ENCODE results near the gene LDLRAD2. TPM values are rescaled to one million over a fixed set of nuclear protein-coding genes. Genes with fewer than 3 reads are reported as not detected.

The LDLRAD2 gene
- total and polyA plus RNA-seq, 2 of the 8 experiments (the other 6 are each of a cell fraction or from before 2014, with no cell fraction given) = 0.48 to 0.74 TPM

DNA sequence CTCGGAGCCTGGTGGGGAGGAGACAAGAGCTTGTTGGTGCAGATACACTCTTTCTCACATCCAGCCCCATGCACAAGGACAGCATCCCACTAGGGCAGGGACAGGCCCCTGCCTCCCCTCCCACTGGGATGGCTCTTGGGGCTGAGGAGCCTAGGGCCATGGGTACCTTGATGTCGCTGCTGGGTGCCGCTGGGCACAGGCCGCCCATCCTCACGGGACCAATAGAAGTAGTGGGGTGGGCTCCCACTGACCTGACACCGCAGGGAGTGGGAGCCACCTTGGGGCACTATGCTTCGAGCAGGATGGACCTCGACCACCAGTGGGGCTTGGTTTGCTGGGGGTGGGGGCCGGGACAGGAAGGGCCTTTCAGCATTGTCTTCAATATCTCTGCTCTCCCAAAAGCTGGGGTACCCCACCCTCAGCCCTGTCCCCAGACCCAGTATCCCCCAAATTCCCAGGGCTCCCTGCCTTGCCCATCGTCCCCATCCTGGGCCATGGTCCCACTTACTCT is 47.7 kb downstream of the LDLRAD2 start:
- Histone ChIP-seq H3K14ac (ENCODE audit: insufficient read length) (no peak overlapping the region), H2BK15ac (ENCODE audit: low read length) (no peak overlapping the region), H2BK5ac (ENCODE audit: low read depth, low read length) (no peak overlapping the region), H2AK5ac (ENCODE audit: low read depth, low read length) (no peak overlapping the region), H2BK12ac (ENCODE audit: low read depth, low read length) (no peak overlapping the region), H3K36me3 (ENCODE audit: control insufficient read depth in 2 of 4, insufficient read depth in 4 of 4, low read length in 3 of 4) (peaks cover 19 to 59% (median 40%) of the 10 kb centered on the region in 4 experiments), H2AFZ (ENCODE audit: low read length) (no peak overlapping the region), H3K79me2 (ENCODE audit: control insufficient read depth in 1 of 2, insufficient read depth in 2 of 2, low read length in 2 of 2) (no peaks in the 10 kb centered on the region), H3K9ac (replicated peaks in 1 of 4; ENCODE audit: extremely low read depth in 1 of 4, low read depth in 3 of 4, low read length in 3 of 4) (no peak overlapping the region), H3K18ac (ENCODE audit: extremely low read depth, low read length) (no peak overlapping the region), H3K4ac (replicated peaks; ENCODE audit: insufficient read length, low read depth, low read length) (no peak overlapping the region), H4K91ac (replicated peaks; ENCODE audit: insufficient read length, low read length) (no peak overlapping the region), H3K9me3 (ENCODE audit: insufficient read depth in 2 of 2, low read depth in 1 of 2, low read length in 1 of 2) (no peaks in the 10 kb centered on the region), H3K56ac (replicated peaks; ENCODE audit: insufficient read length, low read depth, low read length) (no peak overlapping the region), H3K23ac (ENCODE audit: insufficient read length) (no peak overlapping the region), H3K4me3 (ENCODE audit: extremely low read depth in 1 of 4, insufficient read depth in 2 of 4, low read depth in 3 of 4, low read length in 4 of 4) (no peak overlapping the region), H4K8ac (ENCODE audit: extremely low read depth, insufficient read depth, low read length) (no peak overlapping the region; the same call in none of the 2 replicates), H3K79me1 (ENCODE audit: low read depth, low read length) (no peaks in the 10 kb centered on the region), H4K20me1 (replicated peaks in 1 of 2; ENCODE audit: control insufficient read depth in 1 of 2, insufficient read depth in 2 of 2, low read length in 2 of 2) (peaks cover 0 to 2% of the 10 kb centered on the region in 2 experiments), H2BK20ac (ENCODE audit: low read length) (no peak overlapping the region), H3K27ac (ENCODE audit: low read depth, low read length) (no peak overlapping the region), H4K5ac (ENCODE audit: insufficient read length, low read depth, low read length) (no peak overlapping the region), H3K4me1 (replicated peaks in 1 of 4; ENCODE audit: control insufficient read depth in 3 of 4, insufficient read depth in 4 of 4, low read length in 3 of 4) (no peaks in the 10 kb centered on the region), H3K23me2 (ENCODE audit: low read depth, low read length) (no peaks in the 10 kb centered on the region), H3K27me3 (replicated peaks in 1 of 4; ENCODE audit: control insufficient read depth in 3 of 4, extremely low read depth in 1 of 4, insufficient read depth in 3 of 4, low read length in 3 of 4) (no peaks in the 10 kb centered on the region), H2BK120ac (replicated peaks; ENCODE audit: low read depth, low read length) (no peak overlapping the region), H3K4me2 (ENCODE audit: insufficient read depth in 1 of 2, low read depth in 2 of 2, low read length in 2 of 2) (no peak overlapping the region)
- FAIRE-seq (no peak), DNase-seq (ENCODE audit: low read depth in 1 of 2, low spot score in 2 of 2) (no peak)
- ChIA-PET CTCF (ENCODE audit: partially characterized antibody) (no interaction called here), POLR2A (ENCODE audit: partially characterized antibody) (no interaction called here)
- 96% methylated on average over 10 of the region's 10 CpGs; no CpG with 5 or more reads in 1 of the 2 experiments for WGBS, 2 experiments (ENCODE audit: extremely low coverage in 1 of 2, insufficient coverage in 1 of 2, insufficient read length in 1 of 2, insufficient replicate concordance in 2 of 2, low coverage in 1 of 2, low lambda C conversion rate in 2 of 2, missing lambda C conversion rate in 1 of 2)
- TF ChIP-seq HDAC2 (IDR thresholded peaks at IDR 0.05; ENCODE audit: borderline replicate concordance in 1 of 2, low read depth in 2 of 2, low read length in 2 of 2) = no peak
- no peak for TF ChIP-seq SAP30 (IDR thresholded peaks at IDR 0.05; ENCODE audit: insufficient read depth, insufficient replicate concordance, low read length)
- no peak for TF ChIP-seq JUN (IDR thresholded peaks at IDR 0.05; ENCODE audit: low read depth, low read length)

Measured in H1 (cell line).